NCI-H1105 (cell line): ENCODE results near the gene DCAF5.
"Not testable (repeated sequence)": the region's sequence is repeated elsewhere in the genome, so short reads cannot be mapped to it uniquely, and the experiment has no call there.

Experiments used
- DNase-seq: peaks from one replicate; lab custom pipeline; 2025; lab: John Stamatoyannopoulos, UW

DCAF5 gene

DNA sequence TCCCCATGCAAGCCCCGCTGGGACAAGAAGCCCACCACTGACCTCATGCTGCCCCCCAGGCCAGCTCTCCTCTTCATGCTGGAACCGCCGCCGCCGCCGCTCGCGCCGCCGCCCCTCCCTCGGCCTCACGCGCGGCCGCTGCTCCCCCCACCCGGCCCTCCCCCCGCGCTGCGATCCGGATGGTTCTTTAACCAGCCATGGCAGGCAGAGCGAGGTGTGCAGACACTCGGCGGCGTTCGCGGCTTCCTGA, at the start of gene DCAF5:
Gene DCAF5 (minus strand): TSS at position 218 of the 250 bp plus-strand sequence. CDS start 141 bp downstream, at position 77.
- no peak for DNase-seq

DNA sequence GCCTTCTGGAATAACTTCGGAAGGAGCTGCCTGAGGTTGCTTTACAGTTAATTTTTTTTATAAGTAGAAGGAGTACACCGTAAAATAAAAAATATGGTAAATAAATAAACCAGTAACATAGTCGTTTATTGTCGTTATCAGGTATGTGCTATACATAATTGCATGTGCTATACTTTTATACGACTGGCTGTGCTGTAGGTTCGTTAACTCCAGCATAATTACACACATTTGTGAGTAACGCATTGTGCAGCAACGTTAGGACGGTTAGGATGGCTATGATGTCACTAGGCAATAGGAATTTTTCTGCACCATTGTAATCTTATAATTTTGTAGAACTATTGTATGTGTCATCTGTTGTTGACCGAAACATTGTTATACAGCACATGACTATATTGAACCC, 46.9 kb upstream of the DCAF5 start:
- no peak for DNase-seq

DNA sequence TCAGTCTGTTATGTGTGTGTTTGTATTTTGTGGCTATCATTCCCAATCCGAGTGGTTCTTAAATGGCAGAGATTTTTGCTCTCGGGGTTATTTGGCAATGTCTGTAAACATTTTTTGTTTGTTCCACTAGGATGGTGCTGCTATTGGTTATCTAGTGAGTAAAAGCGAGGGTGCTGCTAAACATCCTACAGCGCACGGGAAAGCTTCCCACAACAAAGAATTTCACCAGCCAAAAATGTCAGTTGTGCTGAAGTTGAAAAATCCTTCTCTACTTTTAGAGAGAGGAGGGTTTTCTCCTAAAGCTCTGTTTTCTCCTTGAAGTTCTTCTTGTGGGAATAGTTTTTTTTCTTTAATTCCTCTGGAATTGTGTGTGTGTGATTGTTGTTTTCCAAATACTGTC, 40.8 kb upstream of the DCAF5 start:
- DNase-seq, result no peak

- peak; percentile 95 for DNase-seq
These were observed 38.6 kb upstream of the DCAF5 start, which contains the start of gene EXD2 for GRCh38 chr14:69191340-69192111. EXD2 (plus strand) TSS chr14:69191498; CDS start chr14:69209471, 17,973 bp downstream.

GRCh38 chr14:69190191-69190590, 37.3 kb upstream of the DCAF5 start:
- no peak for DNase-seq

- DNase-seq, result no peak
These were observed 30.8 kb upstream of the DCAF5 start for GRCh38 chr14:69183735-69184134.

DNA sequence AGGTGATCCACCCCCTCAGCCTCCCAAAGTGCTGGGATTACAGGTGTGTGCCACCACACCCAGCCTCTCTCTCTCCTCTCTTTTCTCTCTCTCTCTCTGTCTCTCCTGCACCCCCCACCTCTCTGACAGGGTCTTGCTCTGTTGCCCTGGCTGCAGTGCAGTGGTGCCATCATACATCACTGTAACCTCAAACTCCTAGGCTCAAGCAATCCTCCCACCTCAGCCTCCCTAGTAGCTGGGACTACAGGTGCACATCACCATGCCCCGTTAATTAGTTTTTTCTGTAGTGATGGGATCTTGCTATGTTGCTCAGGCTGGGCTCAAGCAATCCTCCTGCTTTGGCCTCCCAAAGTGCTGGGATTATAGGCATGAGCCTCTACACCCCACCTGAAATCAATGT, 29.7 kb upstream of the DCAF5 start:
- DNase-seq, result not testable (repeated sequence)

GRCh38 chr14:69181491-69181890, 28.6 kb upstream of the DCAF5 start:
- DNase-seq, result no peak

DNA sequence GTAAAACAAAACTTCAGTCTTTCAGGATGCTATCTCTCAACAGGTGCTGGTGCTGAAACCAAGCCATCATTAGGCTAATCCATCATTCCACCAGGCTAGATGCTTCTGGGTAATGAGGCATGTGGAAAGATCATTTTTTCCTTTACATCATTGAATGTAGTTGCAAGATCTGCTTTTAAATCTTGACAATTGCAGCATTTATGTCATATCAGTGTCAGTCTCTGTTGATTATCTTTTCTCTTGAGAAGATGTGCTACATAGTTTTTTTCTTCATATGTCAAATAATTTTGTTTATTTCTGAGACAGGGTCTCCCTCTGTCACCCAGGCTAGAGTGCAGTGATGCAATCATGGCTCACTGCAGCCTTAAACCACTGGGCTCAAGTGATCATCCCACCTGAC, 22.2 kb upstream of the DCAF5 start:
- no peak for DNase-seq

DNA sequence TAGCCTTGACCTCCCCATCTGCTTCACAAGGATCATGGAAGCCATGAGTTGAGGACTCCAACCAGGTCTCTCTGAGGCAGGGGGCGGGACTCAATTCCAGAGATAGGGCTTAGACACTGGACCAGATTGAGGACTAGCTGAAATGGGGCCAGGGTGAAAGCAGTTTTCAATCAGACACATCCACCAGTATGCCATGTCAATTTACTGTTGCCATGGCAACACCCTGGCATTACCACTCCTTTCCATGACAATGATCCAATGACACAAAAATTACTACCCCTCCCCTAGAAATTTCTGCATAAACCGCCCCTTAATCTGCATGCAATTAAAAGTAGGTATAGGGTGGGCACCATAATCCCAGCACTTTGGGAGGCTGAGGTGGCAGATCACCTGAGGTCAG, 18.6 kb upstream of the DCAF5 start:
- no peak for DNase-seq

- no peak for DNase-seq
These were observed 17.9 kb upstream of the DCAF5 start for GRCh38 chr14:69170839-69171238.

DNA sequence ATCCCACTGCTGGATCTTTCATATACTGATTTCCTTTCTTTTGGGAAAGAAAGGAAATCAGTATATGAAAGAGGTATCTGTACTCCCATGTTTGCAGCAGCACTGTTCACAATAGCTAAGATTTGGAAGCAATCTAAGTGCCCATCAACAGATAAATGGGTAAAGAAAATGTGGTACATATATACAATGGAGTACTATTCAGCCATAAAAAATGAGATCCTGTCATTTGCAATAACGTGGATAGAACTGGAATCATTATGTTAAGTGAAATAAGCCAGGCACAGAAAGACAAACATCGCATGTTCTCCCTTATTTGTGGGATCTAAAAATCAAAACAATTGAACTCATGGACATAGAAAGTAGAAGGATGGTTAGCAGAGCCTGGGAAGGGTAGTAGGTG, 12.9 kb upstream of the DCAF5 start:
- DNase-seq, result not testable (repeated sequence)

- DNase-seq, result no peak
These were observed 8.7 kb upstream of the DCAF5 start for GRCh38 chr14:69161590-69161989.

- no peak for DNase-seq
These were observed 3.3 kb upstream of the DCAF5 start for GRCh38 chr14:69156224-69156623.

DNA sequence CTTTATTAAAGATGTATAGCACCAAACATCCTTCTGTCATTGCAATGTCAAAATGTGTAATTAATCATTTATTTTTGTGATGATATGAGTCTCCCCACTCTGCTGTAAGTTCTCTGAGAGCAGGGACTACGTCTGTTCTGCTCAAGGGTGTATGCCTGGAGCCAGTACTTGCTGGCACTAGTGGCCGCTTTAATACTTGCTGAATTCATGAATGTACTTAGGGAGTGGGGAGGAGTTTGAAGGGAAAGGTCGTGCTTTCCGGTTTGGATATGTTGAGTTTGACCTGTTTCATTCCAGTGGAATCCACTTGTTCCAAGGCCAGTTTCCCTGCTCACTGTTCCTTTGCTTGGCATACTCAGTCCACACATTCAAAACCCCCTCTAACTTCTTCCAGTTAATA, 1.9 kb upstream of the DCAF5 start:
- no peak for DNase-seq

GRCh38 chr14:69153873-69154270, 953 bp upstream of the DCAF5 start:
- DNase-seq, result no peak

GRCh38 chr14:69153152-69153872, 393 bp upstream of the DCAF5 start:
- peak; percentile 88 for DNase-seq

GRCh38 chr14:69152181-69152901, 578 bp downstream of the DCAF5 start:
- DNase-seq, result peak; percentile 38

DNA sequence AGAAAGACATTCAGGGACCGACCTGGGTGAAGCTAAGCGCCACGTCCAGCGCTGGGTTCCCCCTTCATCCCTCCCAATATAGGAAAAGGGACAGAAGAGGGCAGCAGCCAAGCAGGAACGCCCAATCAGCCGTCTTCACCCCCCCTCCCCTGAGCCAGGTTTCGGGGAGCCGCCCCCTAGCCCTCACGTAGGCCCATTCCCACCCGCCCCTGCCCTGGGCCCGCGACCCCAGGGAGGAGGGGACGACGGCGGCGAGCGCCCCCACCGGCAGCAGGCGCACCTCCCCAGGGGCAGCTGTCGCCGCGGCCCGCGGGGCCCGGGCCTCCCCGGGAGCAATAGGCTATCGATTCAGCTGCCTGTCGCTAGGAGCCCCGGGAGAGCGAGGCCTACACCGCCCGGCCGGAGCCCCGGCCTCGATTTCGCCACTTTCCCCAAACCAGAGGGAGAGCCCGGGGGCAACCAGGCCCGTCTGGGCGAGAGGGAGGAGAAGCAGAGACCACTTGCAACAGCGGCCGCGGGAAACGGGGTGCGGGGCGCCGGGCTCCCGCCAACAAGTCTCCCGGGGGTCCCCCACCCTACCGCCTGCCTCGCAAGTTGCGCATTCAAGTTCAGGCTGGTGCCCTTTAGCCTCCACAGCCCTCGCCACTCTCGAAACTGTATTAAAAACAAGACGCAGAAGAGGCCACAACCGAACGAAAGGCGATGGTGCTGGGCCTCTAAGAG, 1.3 kb downstream of the DCAF5 start:
- peak; percentile 82 for DNase-seq

- no peak for DNase-seq
These were observed 3.3 kb downstream of the DCAF5 start for GRCh38 chr14:69149461-69150244.

GRCh38 chr14:69142101-69142500, 10.8 kb downstream of the DCAF5 start:
- no peak for DNase-seq

DNA sequence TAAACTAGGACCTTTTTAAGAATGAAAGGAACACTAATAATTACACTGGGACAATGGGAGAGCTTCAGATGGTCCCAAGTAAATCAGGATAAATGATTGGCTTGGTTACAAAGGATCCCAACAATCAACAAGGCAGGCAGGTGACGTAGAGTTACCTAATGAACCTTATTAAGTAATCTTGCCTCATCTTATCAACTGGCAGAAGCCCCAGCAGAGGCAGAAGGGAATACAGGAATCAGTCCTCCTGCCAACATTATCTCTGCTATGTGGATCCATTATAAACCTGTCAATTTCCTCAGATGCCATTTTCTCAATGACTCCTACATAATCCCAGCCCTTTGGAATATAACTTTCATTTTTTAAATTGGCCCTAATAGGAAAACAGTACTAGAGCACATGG, 11.4 kb downstream of the DCAF5 start:
- no peak for DNase-seq
